HK-2 (cell line): ENCODE measurements around the gene ARL1.
"Not testable (repeated sequence)": the region's sequence is repeated elsewhere in the genome, so short reads cannot be mapped to it uniquely, and the experiment has no call there.

Source experiments
- DNase-seq: peaks from one replicate; pipeline ENCODE4 v3.0.0-alpha.2; 2018; ENCODE audit not compliant: unreplicated experiment

ARL1 gene

GRCh38 chr12:101407436-101408345 is at the start of gene ARL1:
ARL1 (minus strand) TSS chr12:101407772; CDS start chr12:101407645, 127 bp downstream.
- DNase-seq = peak; percentile 87

GRCh38 chr12:101455685-101456084 is 48.1 kb upstream of the ARL1 start:
- DNase-seq = no peak

GRCh38 chr12:101441461-101442224 is 34.1 kb upstream of the ARL1 start:
- DNase-seq = no peak

GRCh38 chr12:101439236-101439635 is 31.7 kb upstream of the ARL1 start:
- no peak for DNase-seq

GRCh38 chr12:101436136-101436535 is 28.6 kb upstream of the ARL1 start:
- no peak for DNase-seq

- no peak for DNase-seq
Observed at GRCh38 chr12:101430456-101430855, 22.9 kb upstream of the ARL1 start.

- DNase-seq = no peak
Observed at GRCh38 chr12:101424620-101425019, 17.0 kb upstream of the ARL1 start.

GRCh38 chr12:101422066-101422465 is 14.5 kb upstream of the ARL1 start:
- DNase-seq = not testable (repeated sequence)

GRCh38 chr12:101415228-101415627 is 7.7 kb upstream of the ARL1 start:
- DNase-seq = no peak

GRCh38 chr12:101414533-101415119 is 7.1 kb upstream of the ARL1 start:
- DNase-seq = no peak

- not testable (repeated sequence) for DNase-seq
Observed at GRCh38 chr12:101410169-101410568, 2.6 kb upstream of the ARL1 start.

GRCh38 chr12:101407049-101407435 is 530 bp downstream of the ARL1 start:
- no peak for DNase-seq

GRCh38 chr12:101391181-101391580 is 16.4 kb downstream of the ARL1 start:
- not testable (repeated sequence) for DNase-seq

- DNase-seq = no peak
Observed at GRCh38 chr12:101379149-101379548, 28.4 kb downstream of the ARL1 start.

GRCh38 chr12:101375573-101375972 is 32.0 kb downstream of the ARL1 start:
- no peak for DNase-seq

- no peak for DNase-seq
Observed at GRCh38 chr12:101372431-101372830, 35.1 kb downstream of the ARL1 start.

GRCh38 chr12:101368016-101368415 is 39.6 kb downstream of the ARL1 start:
- no peak for DNase-seq

- no peak for DNase-seq
Observed at GRCh38 chr12:101361455-101361854, 46.1 kb downstream of the ARL1 start.

GRCh38 chr12:101356794-101357193 is 50.8 kb downstream of the ARL1 start:
- DNase-seq = no peak

- DNase-seq = no peak
Observed at GRCh38 chr12:101351682-101352081, 55.9 kb downstream of the ARL1 start.

GRCh38 chr12:101343893-101344292 is 63.7 kb downstream of the ARL1 start:
- DNase-seq = no peak
